GM19452 (cell line): ENCODE results near the gene MAGI1.
"Not testable (repeated sequence)": the region's sequence is repeated elsewhere in the genome, so short reads cannot be mapped to it uniquely, and the experiment has no call there.

ENCODE experiments used
- ATAC-seq: cut with Tn5 transposase; IDR thresholded peaks from one replicate; pipeline ENCODE4 v1.9.1; 2021; ENCODE audit not compliant: unreplicated experiment

MAGI1 gene

DNA sequence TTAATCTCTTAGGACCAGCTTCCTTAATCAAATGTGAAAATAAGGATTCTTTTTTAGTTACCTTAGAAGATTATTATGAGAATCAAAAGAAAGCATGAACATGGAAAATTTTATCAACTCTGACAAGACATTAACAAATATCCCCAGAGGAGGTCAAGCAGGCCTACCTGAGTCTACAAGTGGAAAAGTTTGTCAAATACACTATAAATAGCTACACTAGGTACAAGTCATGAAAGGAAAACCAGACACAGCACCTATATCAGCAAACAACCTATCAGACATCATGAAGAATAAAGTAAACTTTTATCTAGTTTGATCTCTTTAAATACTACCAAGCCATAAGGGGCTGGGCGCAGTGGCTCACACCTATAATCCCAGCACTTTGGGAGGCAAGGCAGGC is 126.1 kb downstream of the MAGI1 start:
- ATAC-seq, result no peak

GRCh38 chr3:65908588-65908987 is 130.1 kb downstream of the MAGI1 start:
- no peak for ATAC-seq

DNA sequence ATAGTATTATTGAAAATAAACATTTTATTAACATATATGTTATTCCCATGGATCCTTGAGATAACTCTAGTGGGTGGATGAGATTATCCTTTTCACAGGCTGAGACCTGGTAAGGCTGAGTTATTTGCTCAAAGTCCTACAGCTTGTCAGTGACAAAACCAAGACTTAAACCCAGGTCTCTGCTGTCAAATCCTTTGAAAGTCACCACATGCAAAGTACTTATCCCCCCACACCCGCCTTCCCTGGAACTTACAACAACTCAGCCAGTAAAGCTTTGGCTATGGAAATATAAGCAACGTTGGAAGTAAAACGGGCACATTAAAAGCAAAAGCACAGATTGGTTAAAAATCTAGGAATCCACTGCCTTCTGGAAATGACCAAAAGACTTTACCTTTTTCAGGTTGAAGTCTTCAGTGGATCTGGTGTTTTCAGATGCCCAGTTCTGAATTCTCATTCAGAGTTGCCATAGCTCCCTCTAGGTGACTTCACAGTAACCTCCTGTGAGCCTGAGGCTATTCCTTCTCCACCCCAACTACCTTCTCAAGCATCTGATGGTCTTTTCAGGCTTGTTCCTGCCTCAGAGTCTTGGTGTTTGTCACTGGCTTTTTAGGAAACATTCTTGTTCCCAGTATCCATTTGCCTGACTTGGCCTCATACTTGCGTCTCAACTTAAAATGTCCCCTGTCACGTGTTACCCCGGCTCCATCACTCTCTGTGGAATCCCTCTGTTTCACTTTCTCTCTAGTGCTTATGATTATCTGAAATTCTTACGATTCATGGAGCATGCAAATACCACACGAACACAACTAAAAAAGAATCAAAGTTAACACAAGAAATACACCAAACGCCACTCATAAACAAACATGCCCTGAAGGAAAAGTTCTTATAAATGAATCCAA is 131.2 kb downstream of the MAGI1 start:
- no peak for ATAC-seq

DNA sequence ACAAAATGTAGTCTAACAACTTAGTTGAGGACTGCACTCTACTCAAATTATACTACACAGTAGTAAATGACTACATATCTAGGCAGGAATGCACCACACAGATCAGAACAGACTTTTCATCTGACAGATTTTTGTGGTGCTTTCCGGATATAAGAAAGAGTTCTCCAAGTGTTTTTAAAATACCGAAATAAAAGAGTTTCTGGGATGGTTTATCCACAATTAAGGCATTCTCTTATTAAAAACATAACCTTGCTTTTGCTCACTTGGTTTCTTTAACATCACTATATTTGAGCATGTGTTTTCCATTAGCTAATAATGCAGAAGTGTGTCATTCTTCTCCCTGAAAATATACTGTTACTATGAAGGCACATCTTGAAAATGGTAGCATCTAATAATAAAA is 132.9 kb downstream of the MAGI1 start:
- ATAC-seq, result no peak

DNA sequence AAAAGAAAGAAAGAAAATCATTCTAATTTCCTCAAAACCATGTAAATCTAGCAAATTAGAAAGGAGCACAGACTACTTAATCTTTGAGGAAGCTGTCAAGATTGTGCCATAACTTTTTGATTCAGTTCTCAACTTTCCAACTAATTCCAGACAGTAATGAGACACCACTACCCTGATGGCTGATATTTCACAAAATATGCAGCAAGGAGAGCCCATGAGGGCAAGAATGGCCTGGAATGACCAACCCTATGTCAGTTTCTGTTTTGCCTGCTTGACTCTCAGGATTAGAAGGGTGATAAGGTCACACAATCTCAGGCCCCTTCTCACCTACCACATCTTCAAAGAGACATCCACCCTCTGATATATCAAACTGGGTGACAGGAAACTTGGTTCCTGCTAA is 134.7 kb downstream of the MAGI1 start:
- no peak for ATAC-seq

GRCh38 chr3:65902304-65902793 is 136.4 kb downstream of the MAGI1 start:
- ATAC-seq, result no peak

DNA sequence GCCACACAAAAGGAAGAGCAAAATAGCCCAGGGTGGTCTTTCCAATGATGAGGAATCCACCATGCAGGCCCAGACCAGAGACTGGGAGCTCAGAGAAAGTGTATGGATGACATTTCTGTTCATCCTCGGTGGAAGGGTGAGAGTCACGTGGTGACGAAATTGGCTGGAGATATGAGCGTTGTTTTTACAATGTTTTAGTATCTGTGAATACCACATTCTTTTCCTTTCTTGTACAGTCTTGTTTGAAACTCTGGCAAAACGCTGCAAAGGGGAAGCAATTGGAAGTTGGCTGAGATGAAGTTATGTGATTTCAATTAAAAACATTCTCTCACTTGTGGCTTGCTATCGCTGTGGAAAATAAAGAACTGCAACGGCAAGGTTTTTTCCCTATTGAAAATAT is 137.5 kb downstream of the MAGI1 start:
- no peak for ATAC-seq

DNA sequence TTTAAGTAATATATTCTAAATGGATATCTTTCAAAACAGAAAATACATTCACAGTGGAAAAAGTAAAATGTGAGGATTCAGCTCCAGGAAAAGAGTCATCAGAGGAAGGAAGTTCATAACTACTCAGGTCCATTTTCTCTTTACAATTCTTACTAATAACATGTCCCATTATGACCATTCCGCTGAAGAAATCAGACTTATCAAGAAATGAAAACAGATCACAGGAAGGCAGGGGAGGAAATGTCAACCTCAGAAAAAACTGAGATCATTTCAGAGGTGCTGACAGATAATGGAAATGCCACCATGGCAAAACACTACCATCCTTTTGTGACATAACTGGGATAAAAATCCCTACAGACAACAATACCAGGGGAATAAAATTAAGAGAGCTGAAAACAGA is 139.5 kb downstream of the MAGI1 start:
- no peak for ATAC-seq

DNA sequence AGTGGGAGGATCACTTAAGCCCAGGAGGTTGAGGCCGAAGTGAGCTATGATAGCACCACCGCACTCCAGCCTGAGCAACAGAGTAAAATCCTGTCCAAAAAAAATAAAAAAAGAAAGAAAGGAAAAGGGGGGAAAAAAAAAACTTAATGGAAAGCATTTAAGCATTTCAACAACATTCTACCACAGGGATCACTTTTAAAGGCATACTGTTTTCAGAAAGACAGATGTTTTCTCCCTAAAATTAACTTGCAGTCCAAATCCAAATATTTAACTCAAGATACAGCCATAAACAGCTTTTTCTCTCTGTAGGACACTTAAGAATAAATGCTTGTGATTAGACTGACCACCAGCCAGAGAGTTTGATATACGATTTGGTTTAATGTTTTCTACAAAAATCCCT is 141.0 kb downstream of the MAGI1 start:
- ATAC-seq, result no peak

GRCh38 chr3:65896321-65896720 is 142.4 kb downstream of the MAGI1 start:
- ATAC-seq, result no peak

DNA sequence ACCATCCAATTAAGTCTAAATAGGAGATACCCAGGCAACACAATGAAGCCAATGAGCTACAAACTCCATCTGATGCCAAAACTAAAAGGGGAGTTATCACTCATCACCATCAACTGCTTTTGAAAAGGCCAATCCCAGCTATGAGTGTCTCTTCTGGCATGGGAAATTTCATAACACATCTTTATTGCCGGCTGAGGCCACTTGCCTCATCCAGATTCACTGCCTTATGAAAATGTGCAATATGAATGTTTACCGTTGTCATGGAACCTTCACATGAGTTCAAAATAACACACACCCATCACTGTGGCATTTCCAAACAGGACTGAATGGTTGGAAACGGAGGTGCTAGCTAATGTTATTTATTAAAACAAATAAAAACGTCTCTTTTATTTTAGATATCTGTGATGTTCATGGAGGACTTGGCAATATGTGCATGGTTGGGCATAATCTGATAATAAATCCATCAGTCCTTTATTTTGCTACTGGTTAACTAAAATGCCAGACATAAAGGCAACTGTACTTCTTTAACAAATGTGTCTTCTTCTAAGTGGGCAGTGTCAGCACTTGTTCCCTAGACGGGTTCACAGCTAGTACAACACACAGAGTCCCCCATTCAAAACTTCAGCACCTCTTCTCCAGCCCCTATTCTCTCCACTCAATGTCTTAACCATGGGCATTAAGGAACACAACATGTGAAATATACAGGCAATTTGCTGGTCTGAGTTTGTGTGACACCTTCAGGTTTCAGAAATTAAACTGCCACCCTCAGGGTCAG is 143.9 kb downstream of the MAGI1 start:
- ATAC-seq, result no peak

- ATAC-seq, result no peak
Measured at GRCh38 chr3:65894126-65894525, 144.6 kb downstream of the MAGI1 start.

- no peak for ATAC-seq
Measured at GRCh38 chr3:65893631-65894030, 145.1 kb downstream of the MAGI1 start.

GRCh38 chr3:65891477-65891876 is 147.2 kb downstream of the MAGI1 start:
- not testable (repeated sequence) for ATAC-seq

DNA sequence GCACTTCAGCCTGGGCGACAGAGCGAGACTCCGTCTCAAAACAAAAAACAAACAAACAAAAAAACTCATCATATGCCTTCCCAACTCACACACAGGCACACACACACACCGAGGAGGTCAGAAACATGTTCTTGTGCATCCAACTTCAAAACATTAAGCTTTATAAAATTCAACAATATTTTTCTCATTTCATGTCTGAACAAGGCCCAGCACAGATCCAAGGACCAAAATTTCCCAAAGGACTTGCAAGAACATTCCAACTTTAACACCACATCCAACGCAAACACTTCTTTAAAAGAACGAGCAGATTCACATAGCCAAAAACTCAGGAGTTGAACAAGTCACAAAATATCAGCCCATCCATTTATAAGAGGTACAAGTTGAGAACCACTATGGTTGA is 148.4 kb downstream of the MAGI1 start:
- ATAC-seq, result no peak

DNA sequence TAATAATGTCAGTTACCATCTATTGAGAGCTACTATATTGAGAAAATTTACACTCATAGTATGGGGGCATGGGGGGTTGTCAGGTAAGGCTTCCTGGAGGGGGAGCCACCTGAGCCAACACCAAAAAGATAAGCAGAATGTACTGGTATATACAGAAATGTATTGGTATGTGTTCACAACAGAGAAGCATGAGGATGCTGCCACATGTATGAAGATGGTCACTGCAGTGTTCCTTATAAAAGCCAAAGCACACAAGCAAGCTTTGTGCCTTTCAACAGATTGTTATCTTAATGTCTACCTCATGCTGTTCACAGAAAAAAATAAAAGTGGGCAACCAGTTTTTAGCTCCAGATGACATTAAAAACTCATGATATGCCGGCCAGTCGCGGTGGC is 149.0 kb downstream of the MAGI1 start:
- no peak for ATAC-seq

DNA sequence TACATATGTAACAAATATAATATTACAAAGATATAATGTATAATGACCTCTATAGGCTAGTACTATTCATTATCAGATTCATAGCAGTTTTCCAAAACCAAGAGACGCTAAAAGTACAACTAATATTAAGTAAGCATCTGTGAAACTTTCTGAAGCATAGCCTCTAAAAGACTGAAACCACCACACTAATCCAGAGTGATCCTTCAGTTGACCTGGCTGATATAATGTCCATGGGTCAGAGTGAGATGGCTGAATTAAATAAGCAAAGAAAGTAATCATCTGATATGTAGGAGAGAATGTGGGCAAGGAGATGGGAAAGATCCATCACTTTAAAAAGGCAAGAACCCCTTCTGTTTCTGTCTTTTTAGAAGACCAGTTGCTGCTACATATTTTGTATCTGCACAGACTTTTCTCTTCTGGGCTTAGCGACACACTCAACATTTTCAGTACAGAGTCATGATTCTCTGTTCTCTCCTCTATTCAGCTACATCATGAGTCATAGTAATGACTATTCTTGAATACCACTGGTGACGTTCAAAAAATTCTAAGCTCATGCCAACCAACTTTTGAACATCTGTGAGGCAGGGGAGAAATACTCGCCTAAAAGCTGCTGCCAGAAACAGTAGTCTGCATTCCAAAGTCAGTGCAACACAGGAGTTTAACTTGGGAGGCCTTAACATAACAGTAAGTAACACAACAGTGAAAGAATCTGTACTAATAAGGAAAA is 149.6 kb downstream of the MAGI1 start:
- ATAC-seq, result no peak

- no peak for ATAC-seq
Measured at GRCh38 chr3:65888196-65888595, 150.5 kb downstream of the MAGI1 start.

- ATAC-seq, result no peak
Measured at GRCh38 chr3:65886391-65886790, 152.3 kb downstream of the MAGI1 start.

DNA sequence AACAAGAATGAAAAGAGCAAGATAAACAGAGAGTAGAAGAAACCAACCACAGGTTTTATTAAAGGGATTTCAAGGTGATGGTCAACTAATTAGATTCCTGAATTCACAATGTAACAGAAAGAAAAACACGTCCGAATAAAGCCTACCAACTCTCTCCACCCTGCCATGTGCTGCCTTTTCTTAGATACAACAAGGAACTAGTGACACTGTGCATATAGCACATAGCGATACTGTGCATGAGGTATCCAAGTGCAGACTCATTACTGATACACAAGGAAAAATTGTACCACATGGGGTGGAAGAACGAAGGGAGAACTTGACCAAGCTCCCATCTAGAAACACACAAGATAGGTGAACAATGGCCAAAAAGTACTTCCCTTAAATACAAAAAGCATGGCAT is 154.6 kb downstream of the MAGI1 start:
- ATAC-seq, result no peak

- no peak for ATAC-seq
Measured at GRCh38 chr3:65883613-65884012, 155.1 kb downstream of the MAGI1 start.
